Measurements from ENCODE around the gene KRT71. TPM values are rescaled to one million over a fixed set of nuclear protein-coding genes. Genes with fewer than 3 reads are reported as not detected.

The KRT71 gene
- total and polyA plus RNA-seq, 2 donors from 2014 or later = not detected

DNA sequence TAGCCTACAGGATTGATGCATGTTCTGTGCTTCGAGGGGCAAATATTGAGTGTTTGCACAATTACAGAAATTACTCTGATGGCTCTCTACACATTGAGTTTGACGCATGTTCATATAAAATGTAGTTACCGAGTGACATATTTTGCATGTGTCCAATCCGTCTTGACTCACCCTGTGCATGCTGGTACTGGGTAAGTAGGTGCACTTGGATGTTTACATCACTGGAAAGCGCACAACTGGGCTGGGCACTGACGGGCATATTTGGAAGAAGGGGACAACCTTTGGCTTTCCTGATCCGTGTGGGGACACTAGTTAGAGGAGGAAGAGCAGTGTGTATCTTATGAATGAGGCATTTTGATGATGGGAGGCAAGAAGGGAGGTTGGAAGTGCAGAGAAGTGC, 55.0 kb downstream of the KRT71 start:
- no peaks in the 10 kb centered on the region for H3K27me3 ChIP-seq (ENCODE audit: control insufficient read depth, insufficient read depth, low read length)
- no peak overlapping the region for H3K9ac ChIP-seq (ENCODE audit: low read length in 3 of 3)
- TF ChIP-seq, protein P1, sequence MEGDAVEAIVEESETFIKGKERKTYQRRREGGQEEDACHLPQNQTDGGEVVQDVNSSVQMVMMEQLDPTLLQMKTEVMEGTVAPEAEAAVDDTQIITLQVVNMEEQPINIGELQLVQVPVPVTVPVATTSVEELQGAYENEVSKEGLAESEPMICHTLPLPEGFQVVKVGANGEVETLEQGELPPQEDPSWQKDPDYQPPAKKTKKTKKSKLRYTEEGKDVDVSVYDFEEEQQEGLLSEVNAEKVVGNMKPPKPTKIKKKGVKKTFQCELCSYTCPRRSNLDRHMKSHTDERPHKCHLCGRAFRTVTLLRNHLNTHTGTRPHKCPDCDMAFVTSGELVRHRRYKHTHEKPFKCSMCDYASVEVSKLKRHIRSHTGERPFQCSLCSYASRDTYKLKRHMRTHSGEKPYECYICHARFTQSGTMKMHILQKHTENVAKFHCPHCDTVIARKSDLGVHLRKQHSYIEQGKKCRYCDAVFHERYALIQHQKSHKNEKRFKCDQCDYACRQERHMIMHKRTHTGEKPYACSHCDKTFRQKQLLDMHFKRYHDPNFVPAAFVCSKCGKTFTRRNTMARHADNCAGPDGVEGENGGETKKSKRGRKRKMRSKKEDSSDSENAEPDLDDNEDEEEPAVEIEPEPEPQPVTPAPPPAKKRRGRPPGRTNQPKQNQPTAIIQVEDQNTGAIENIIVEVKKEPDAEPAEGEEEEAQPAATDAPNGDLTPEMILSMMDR (IDR thresholded peaks at IDR 0.05; ENCODE audit: borderline replicate concordance, extremely low read depth, insufficient read depth) = no peak
- no peak overlapping the region for H3K4me3 ChIP-seq (ENCODE audit: low read length in 3 of 3)
- DNase-seq (no peak), FAIRE-seq (no peak)
- H3K4me1 ChIP-seq (ENCODE audit: control insufficient read depth in 2 of 3, insufficient read depth in 2 of 3, low read depth in 1 of 3, low read length in 3 of 3) = no peaks in the 10 kb centered on the region
- peaks cover 0 to 3% (median 0%) of the 10 kb centered on the region in 3 donors for H3K9me3 ChIP-seq (ENCODE audit: control insufficient read depth in 2 of 3, insufficient read depth in 1 of 3, low read length in 3 of 3)
- H3K27ac ChIP-seq (ENCODE audit: low read depth in 2 of 2, low read length in 2 of 2) = no peak overlapping the region
- no peaks in the 10 kb centered on the region for H3K36me3 ChIP-seq (ENCODE audit: control insufficient read depth in 2 of 3, insufficient read depth in 3 of 3, low read length in 3 of 3)
- intact Hi-C loops (cut with DNase I) = no loop called here

DNA sequence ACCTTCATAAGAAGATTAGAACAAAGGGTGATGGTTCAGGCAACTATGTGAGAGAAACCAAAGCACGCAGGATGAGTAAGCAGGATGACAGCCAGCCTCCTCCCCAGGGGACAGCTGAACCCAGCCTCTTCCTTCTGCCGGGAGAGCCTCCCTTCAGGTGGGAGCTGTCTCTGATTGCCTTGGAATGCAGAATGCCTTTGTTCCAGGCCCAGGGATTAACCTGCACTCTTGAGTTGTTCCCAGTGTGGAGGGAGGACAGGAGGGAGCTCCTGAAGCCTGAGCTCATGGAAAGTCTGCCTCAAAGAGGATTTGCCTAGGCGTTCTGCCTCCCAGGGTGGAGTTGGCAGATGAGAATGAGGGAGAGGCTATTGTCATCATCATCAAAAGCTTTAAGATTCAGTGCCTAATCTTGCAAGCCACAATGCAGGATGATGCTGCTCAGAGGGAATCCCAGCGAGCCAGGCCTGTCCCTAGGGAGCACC, 56.3 kb downstream of the KRT71 start:
- no peak overlapping the region for H3K9ac ChIP-seq (ENCODE audit: low read length in 3 of 3)
- no peaks in the 10 kb centered on the region for H3K9me3 ChIP-seq (ENCODE audit: control insufficient read depth in 2 of 3, insufficient read depth in 1 of 3, low read length in 3 of 3)
- no peaks in the 10 kb centered on the region for H3K4me1 ChIP-seq (ENCODE audit: control insufficient read depth in 2 of 3, insufficient read depth in 2 of 3, low read depth in 1 of 3, low read length in 3 of 3)
- H3K36me3 ChIP-seq (ENCODE audit: control insufficient read depth in 2 of 3, insufficient read depth in 3 of 3, low read length in 3 of 3) = no peaks in the 10 kb centered on the region
- DNase-seq (no peak), FAIRE-seq (no peak)
- H3K27me3 ChIP-seq (ENCODE audit: control insufficient read depth, insufficient read depth, low read length) = no peaks in the 10 kb centered on the region
- TF ChIP-seq, protein P1 (IDR thresholded peaks at IDR 0.05; ENCODE audit: borderline replicate concordance, extremely low read depth, insufficient read depth) = no peak
- H3K27ac ChIP-seq (ENCODE audit: low read depth in 2 of 2, low read length in 2 of 2) = no peak overlapping the region
- no peak overlapping the region for H3K4me3 ChIP-seq (ENCODE audit: low read length in 3 of 3)
- intact Hi-C loops (cut with DNase I) = no loop called here

DNA sequence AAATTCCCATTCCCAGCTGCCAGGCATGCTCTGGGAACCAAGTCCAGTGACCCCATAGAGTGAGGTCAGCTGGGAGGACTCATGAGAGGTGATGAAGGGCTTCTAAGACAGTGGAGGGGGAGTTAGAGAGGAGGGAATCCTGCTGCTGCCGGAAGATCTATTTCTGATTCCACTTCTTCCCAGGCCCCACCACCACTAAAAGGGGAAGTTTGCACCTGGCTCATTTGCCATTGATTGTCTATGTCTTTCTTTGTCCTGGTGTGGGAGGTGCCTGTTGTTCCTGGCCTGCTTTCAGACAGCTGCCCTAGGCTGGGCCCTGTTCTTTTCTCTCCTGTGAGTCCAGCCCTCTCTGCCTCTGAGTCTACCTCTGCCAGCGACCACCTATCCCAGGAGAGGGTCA, 56.9 kb downstream of the KRT71 start:
- Histone ChIP-seq H3K9ac (ENCODE audit: low read length in 3 of 3) (no peak overlapping the region), H3K27me3 (ENCODE audit: control insufficient read depth, insufficient read depth, low read length) (no peaks in the 10 kb centered on the region), H3K4me3 (ENCODE audit: low read length in 3 of 3) (no peak overlapping the region), H3K4me1 (ENCODE audit: control insufficient read depth in 2 of 3, insufficient read depth in 2 of 3, low read depth in 1 of 3, low read length in 3 of 3) (no peaks in the 10 kb centered on the region), H3K36me3 (ENCODE audit: control insufficient read depth in 2 of 3, insufficient read depth in 3 of 3, low read length in 3 of 3) (no peaks in the 10 kb centered on the region), H3K27ac (ENCODE audit: low read depth in 2 of 2, low read length in 2 of 2) (no peak overlapping the region), H3K9me3 (ENCODE audit: control insufficient read depth in 2 of 3, insufficient read depth in 1 of 3, low read length in 3 of 3) (no peaks in the 10 kb centered on the region)
- intact Hi-C loops (cut with DNase I) = no loop called here
- TF ChIP-seq, protein P1 (IDR thresholded peaks at IDR 0.05; ENCODE audit: borderline replicate concordance, extremely low read depth, insufficient read depth) = no peak
- FAIRE-seq (no peak), DNase-seq (peak in 2 of 5 donors; percentile 10 to 15)

DNA sequence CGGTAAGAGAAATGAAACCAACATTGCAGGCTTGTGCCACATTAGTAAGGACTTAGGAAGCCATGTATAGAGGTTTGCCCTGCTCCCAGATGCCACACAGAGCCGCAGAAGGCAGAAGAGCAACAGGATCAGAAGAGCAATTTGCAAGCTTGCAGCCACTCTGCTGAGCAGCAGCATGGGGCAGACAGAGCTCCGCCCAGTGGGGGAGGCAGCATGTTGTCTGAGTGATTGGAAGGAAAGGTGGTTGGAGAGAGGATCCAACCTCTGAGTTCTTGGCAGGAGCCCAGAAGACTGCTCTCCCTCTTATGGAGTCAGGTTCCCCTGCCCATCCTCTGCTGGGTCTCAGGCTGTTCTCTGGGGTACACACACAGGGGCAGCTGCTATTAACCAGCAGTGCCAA, 57.6 kb downstream of the KRT71 start:
- Histone ChIP-seq H3K27ac (ENCODE audit: low read depth in 2 of 2, low read length in 2 of 2) (no peak overlapping the region), H3K4me3 (ENCODE audit: low read length in 3 of 3) (no peak overlapping the region), H3K9ac (ENCODE audit: low read length in 3 of 3) (no peak overlapping the region), H3K4me1 (ENCODE audit: control insufficient read depth in 2 of 3, insufficient read depth in 2 of 3, low read depth in 1 of 3, low read length in 3 of 3) (no peaks in the 10 kb centered on the region), H3K27me3 (ENCODE audit: control insufficient read depth, insufficient read depth, low read length) (no peaks in the 10 kb centered on the region), H3K9me3 (ENCODE audit: control insufficient read depth in 2 of 3, insufficient read depth in 1 of 3, low read length in 3 of 3) (no peaks in the 10 kb centered on the region), H3K36me3 (ENCODE audit: control insufficient read depth in 2 of 3, insufficient read depth in 3 of 3, low read length in 3 of 3) (no peaks in the 10 kb centered on the region)
- intact Hi-C loops (cut with DNase I) = no loop called here
- DNase-seq = peak in 4 of 5 donors; percentile 35 to 67 (median 51)
- no peak for FAIRE-seq
- TF ChIP-seq, protein P1 (IDR thresholded peaks at IDR 0.05; ENCODE audit: borderline replicate concordance, extremely low read depth, insufficient read depth) = no peak
